ENCODE measurements around the gene GRAMD2A.

Gene GRAMD2A

DNA sequence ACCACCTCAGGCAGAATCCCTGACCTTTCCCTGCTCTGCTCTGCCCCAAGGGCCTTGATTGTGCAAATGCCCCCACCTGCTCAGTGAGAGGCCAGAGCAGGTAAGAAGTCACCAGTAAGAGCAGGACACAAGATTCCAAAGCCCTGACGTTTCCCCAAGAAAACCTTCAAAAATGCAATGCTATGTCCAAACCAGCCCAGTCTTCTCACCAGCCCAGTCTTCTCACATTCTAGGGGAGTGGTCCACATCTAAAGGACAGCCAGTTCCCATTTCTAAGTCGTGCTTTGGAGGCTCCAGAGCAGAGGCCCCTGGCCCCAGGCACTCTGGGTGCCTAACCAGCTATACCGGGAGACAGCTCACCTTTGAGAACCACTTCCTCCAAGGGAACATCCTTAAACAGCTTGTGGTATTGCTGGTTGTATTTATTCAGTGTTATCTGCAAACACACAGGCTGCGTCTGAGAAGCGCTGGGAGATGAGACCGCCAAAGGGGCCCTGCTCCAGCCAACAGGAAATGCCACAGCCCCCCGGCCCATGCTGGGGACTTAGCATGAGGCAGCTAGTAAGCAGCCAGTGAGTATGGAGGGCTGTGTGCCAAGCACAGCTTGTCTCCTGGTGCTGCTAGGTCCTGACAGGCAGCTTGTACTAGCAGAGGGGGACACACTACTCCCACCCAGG is 29.3 kb downstream of the GRAMD2A start:
- no peak for DNase-seq (ENCODE audit: low spot score)

DNA sequence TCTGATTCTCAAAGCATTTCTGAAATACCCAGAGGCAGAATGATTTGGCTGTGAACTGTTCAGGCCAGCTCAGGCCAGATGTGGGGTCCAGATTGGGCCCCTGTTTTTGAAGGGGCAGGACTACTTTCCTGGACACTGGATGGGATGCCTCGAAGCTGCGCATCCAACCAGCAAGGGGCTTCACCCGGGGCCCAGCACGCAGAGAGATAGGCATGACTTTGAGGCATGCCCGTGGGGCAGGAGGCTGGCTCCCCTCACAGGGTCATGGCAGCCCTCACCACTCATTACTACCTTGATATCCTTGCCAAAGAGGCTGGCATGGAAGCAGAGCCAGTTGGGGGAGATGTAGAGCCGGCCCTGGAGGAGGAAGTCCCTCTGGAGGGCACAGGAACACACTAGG is 30.1 kb downstream of the GRAMD2A start:
- DNase-seq (ENCODE audit: low spot score), result no peak

DNA sequence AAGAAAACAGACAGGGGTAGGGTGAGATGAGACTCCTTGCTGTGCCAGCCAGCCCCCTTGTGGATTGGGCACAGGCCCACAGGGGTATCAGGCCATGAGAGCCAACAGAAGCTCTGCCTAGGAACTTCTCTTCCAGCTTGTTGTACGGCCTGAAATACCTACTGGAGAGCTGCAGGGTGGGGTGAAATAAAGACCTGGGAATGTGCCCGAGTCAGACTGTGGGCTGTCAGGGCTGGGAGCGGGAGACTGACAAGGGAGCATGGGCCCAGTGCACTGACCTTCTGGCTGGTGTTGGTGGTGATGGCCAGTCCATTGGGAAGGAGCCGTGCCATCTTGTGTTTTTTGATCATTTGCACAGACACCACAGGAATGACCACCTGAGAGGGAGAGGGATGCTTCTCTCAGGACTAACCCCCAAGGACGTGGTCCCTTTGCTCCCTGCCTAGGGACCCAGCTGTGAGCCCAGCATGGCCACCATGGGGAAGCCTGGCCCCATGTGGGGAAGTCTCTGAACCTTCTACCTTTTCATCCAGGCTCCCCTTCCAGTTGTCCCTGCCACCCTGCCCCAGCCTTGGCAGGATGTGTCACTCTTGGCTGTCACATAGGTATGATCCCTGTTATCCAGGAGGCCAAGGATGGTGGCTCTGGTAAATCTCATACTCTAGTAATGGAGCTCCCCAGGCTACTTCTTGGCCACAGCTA is 30.7 kb downstream of the GRAMD2A start:
- DNase-seq (ENCODE audit: low spot score), result no peak

GRCh38 chr15:72163719-72164118 is 33.9 kb downstream of the GRAMD2A start:
- DNase-seq (ENCODE audit: low spot score), result no peak

DNA sequence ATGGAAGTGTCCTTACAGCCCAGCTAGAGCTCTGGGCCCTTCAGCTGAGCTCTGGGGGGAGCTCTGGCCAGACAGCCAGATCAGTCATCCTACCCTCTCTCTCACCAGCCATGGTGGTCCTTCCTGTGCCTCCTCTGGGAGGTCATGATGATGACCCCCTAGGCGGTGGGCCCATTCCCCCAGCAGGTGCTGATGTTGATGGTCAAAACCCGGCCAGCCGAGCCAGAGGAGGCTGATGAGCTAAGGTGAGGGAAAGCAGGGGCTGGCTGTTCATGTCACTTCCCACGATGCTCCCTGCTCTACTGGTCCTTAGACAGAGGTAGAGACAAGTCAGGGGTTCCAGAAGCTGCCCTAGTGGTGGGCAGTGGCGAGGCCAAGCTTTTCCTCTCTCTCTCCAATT is 35.0 kb downstream of the GRAMD2A start:
- DNase-seq (ENCODE audit: low spot score), result no peak

DNA sequence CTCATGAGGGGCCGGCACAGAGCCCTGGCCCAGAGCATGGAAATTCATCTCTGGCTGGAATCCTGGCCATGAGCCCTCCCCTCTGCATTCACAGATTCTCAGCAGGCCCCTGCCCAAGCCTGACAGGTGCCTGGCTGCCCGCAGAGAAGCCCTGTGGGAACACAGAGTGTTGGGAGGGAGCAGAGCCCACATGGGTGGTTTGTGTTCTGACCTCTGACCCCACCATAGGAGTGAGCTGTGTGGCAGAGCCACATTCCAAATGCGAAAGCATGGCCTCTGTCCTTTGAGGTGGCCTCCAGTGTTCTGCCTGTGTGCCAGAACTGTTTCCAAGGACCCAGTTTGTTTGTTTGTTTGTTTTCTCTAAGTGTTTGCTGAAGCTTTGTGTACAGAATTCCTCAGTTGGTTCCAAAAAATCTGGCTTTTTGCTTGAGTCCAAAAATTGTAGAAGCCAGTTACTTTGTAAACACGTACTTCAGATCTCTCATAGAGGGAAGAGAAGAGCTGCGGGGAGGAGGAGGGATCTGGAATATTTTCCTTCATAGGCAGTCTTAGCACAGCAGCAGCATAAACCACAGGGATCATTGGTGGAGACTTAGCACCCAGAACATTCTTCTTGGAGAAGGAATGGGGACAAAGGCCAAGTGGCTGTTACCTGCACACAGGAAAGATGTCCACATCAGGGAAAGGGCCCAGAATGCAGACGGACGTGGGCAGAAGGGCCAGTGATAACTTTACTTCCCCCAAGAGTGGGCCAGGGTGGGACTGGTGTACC is 36.0 kb downstream of the GRAMD2A start:
- no peak for DNase-seq (ENCODE audit: low spot score)

DNA sequence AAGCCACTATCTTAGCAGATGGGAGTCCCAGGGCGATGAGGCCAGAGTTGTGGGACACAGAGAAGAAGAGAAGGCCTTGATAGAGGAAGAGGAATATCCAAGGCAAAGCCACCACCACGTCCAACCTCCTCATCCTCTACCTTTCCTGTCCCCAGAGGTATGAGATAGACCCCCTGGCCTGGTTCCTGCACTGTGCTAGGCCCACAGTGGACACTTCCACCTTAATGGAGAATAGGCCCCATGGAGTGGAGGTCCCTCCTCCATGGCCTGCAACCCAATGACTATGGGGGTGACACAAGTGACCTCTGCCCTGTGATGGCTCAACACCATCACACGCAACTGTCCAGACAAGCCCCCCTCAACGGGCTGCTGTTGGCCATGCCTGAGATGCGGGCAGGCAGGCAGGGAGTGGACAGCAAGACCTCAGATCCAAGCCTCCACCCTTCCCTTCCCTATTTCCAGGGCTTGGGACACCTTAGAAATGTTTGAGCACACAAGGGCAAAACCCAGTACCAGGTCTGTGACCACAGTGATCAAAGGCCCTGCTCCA is 36.8 kb downstream of the GRAMD2A start:
- DNase-seq (ENCODE audit: low spot score), result no peak

DNA sequence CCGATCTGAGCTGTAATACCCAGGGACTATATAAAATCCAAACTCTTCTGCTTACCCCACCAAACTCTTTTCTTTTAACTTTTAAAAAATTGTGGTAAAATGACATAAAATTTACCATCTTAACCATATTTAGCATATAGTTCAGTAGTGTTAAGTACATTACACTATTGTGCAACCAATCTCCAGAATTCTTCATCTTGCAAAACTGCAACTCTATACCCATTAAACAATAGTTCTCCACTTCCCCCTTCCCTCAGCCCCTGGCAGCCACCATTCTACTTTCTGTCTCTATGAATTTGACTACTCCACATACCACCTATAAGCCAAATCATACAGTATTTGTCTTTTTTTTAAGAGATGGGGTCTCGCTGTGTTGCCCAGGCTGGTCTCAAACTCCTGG is 40.7 kb downstream of the GRAMD2A start:
- no peak for DNase-seq (ENCODE audit: low spot score)

GRCh38 chr15:72155635-72156616 is 41.7 kb downstream of the GRAMD2A start:
- peak; percentile 81 for DNase-seq (ENCODE audit: low spot score)

- peak; percentile 50 for DNase-seq (ENCODE audit: low spot score)
Observed at GRCh38 chr15:72155003-72155621, 42.5 kb downstream of the GRAMD2A start.

DNA sequence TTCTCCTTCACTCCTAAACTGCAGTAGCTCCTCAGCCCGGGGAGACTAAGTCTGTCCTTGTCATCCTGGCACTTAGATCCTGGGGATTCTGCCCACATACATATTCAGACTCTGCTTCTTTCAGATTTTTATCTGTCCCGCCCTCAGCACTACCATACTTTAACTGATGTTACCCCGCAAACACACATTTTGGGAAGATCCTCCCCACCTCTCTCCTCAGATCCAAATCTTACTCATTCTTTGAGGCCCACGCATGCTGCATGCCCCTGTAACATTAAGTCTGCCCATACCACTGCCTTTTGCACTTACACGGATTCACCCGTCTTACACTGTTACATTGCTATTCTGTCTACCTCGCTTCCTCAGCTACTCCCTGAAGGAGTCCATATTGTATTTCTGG is 43.3 kb downstream of the GRAMD2A start:
- no peak for DNase-seq (ENCODE audit: low spot score)

- no peak for DNase-seq (ENCODE audit: low spot score)
Observed at GRCh38 chr15:72153269-72154000, 44.2 kb downstream of the GRAMD2A start.

DNA sequence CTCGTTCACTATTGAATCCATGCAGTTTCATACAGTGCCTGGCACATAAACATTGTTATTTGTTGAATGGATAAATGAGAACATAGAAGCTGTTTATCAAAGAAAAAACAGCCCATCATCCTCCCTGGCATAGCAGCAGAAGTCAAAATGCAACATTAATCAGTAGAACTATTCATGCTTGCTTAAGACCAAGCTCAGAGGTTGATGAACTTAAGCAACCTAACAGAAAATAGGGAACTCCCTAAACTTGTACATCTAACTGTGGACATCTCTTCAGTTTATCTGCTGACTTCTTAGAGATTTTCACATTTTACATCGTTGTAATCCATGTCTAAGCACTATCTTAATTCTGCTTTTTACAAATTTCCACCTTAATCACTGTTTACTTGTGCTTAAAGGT is 50.2 kb downstream of the GRAMD2A start:
- DNase-seq (ENCODE audit: low spot score), result no peak

DNA sequence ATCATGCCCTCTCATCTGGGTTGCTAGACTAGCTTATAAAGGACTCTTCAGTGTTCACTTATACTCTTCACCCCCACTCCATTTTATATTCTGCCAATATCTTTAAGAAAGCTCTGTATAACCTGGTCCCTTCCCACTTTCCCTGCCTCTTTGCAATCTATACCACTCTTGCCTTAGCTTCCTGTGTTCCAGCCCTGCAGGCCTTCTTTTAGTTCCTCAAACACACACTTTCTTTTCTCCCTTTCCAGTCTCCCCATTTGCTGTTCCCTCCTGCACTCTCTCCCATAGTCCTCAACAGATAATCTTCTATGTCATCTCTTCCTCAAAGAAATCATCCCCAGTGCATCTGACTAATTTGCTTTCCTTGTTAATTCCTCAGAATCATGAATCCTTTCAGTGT is 50.7 kb downstream of the GRAMD2A start:
- no peak for DNase-seq (ENCODE audit: low spot score)

DNA sequence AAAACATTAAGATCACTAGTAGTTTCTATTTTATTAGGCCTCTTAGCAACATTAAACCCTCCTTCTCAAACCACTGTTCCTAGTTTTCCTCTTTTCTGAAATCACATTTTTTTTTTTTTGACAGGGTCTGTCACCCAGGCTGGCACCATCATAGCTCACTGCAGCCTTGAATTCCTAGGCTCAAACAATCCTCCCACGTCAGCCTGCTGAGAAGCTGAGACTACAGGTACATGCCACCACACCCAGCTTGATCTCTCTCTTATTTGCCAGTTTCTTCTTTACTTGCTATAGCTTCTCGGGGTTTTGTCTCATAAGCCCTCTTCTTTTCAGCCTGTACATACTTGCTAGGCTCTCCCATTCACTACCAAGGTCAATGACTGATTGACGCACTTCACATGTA is 51.4 kb downstream of the GRAMD2A start:
- DNase-seq (ENCODE audit: low spot score), result no peak

DNA sequence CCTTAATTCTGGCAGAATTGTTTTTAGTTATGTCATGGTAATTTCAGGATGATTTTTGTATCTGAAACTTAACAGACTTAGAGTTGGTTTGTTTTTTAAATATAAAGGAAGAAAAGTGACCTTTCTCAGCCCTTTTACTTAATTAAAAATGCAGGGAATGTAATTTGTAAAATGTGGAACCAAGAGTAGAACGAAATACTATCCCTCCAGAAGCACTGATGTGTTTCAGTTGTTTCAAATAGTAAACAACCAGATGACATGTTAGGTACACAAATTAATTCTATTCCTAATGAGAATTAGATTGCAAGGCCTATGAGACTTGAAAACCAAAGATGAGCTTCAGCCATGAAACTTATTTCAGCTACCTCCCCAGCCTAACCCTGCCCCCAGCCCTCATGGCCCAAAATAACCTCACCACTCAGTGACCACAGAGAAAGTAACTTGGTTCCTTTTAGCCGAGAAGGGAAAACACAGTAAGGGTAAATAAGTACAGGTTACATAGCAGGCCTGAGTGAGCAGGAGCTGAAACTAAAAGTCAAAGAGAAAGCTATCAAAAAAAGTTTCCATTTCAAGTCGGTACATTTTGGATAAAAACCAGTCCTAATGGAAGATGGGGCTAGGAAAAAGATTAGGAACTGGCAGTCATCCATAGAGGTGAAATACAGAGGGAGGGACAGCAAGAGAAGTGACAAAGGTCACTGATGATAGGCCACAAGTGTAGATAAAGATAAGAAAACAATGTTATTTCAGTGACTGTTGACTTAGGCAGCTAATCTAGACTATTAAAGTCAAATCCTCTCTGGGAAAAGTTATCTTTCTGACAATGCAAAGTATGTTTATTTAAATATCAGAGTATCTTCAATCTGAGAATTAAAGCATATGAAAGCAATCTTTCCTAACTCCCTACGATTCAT is 56.2 kb downstream of the GRAMD2A start:
- no peak for DNase-seq (ENCODE audit: low spot score)

DNA sequence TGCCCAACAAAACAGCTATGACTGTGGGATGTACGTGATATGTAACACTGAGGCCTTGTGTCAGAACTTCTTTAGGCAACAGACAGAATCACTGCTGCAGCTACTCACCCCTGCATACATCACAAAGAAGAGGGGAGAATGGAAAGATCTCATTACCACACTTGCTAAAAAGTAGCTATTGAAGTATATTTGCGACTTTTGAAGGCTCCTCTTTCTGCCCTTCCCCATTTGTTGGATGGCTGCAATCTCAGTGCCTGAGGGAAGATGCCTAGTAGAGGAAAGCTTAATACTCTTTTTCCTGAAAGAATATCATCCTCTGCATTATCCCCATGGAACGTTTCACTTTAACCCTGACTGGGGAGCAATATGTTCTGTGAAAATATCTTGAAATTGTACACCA is 57.5 kb downstream of the GRAMD2A start:
- no peak for DNase-seq (ENCODE audit: low spot score)

DNA sequence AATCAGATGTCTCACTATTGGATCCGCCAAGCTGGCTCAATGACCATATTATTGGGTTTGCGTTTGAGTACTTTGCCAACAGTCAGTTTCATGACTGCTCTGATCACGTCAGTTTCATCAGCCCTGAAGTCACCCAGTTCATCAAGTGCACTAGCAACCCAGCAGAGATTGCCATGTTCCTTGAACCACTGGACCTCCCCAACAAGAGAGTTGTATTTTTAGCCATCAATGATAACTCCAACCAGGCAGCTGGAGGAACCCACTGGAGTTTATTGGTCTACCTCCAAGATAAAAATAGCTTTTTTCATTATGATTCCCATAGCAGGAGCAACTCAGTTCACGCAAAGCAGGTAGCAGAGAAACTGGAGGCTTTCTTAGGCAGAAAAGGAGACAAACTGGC is 57.9 kb downstream of the GRAMD2A start:
- DNase-seq (ENCODE audit: low spot score), result no peak

Data from iPS-NIHi11 (cell line).